Measurements from ENCODE around the gene ZCCHC9.
"Not testable (repeated sequence)": the region's sequence is repeated elsewhere in the genome, so short reads cannot be mapped to it uniquely, and the experiment has no call there.

DNA sequence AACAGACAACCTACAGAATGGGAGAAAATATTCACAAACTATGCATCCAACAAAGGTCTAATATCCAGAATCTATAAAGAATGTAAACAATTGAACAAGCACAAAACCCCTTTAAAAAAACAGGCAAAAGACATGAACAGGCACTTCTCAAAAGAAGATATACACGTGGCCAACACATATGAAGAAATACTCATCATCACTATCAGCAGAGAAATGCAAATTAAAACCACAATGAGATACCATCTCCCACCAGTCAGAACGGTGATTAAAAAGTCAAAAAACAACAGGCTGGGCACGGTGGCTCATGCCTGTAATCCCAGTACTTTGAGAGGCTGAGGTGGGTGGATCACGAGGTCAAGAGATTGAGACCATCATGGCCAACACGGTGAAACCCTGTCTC, 7.4 kb upstream of the ZCCHC9 start:
- TF ChIP-seq, protein P1, sequence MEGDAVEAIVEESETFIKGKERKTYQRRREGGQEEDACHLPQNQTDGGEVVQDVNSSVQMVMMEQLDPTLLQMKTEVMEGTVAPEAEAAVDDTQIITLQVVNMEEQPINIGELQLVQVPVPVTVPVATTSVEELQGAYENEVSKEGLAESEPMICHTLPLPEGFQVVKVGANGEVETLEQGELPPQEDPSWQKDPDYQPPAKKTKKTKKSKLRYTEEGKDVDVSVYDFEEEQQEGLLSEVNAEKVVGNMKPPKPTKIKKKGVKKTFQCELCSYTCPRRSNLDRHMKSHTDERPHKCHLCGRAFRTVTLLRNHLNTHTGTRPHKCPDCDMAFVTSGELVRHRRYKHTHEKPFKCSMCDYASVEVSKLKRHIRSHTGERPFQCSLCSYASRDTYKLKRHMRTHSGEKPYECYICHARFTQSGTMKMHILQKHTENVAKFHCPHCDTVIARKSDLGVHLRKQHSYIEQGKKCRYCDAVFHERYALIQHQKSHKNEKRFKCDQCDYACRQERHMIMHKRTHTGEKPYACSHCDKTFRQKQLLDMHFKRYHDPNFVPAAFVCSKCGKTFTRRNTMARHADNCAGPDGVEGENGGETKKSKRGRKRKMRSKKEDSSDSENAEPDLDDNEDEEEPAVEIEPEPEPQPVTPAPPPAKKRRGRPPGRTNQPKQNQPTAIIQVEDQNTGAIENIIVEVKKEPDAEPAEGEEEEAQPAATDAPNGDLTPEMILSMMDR (IDR thresholded peaks at IDR 0.05) = not testable (repeated sequence)
- not testable (repeated sequence) for TF ChIP-seq POLR2A, EP300 (IDR thresholded peaks at IDR 0.05)

Measured in ovary (tissue), 3 donors.